HepG2 (cell line): ENCODE results near the gene ZNHIT6. TPM values are rescaled to one million over a fixed set of nuclear protein-coding genes. Genes with fewer than 3 reads are reported as not detected.

Experiments used
- ARID2 ChIP-seq: sonication (generic); formaldehyde crosslinking; IDR thresholded peaks from 2 replicates; pipeline ENCODE4 v1.8.1; 2022; ENCODE audit warnings: mild to moderate bottlenecking, missing genetic modification reagents, borderline replicate concordance
- ELF3 ChIP-seq: IDR thresholded peaks from 2 replicates; pipeline ENCODE4 v1.6.1; 2016; ENCODE audit warnings: missing genetic modification reagents, missing compliant biosample characterization
- HIVEP1 ChIP-seq: sonication (generic); formaldehyde crosslinking; IDR thresholded peaks from 2 replicates; pipeline ENCODE4 v1.4.0; 2020; ENCODE audit warnings: mild to moderate bottlenecking, missing genetic modification reagents
- IKZF1 ChIP-seq: fragments of 450-650 bp; IDR thresholded peaks from 2 replicates; pipeline ENCODE4 v1.7.1; 2016
- MIXL1 ChIP-seq: IDR thresholded peaks from 2 replicates; pipeline ENCODE4 v1.6.1; 2016
- NFRKB ChIP-seq: fragments of 450-650 bp; IDR thresholded peaks from 2 replicates; pipeline ENCODE4 v1.6.1; 2017
- PPARG ChIP-seq: conservative IDR thresholded peaks from 2 replicates; pipeline ENCODE4 v1.6.1; 2016; ENCODE audit warnings: missing biosample characterization, missing genetic modification reagents
- SNAI1 ChIP-seq: sonication (generic); formaldehyde crosslinking; IDR thresholded peaks from 2 replicates; pipeline ENCODE4 v1.5.0; 2020; ENCODE audit warnings: mild to moderate bottlenecking, missing genetic modification reagents, borderline replicate concordance
- ZNF543 ChIP-seq: sonication (generic); formaldehyde crosslinking; IDR thresholded peaks from 2 replicates; pipeline ENCODE4 v1.4.0; 2020; ENCODE audit warnings: mild to moderate bottlenecking, missing genetic modification reagents
- ZNF749 ChIP-seq: sonication (generic); formaldehyde crosslinking; IDR thresholded peaks from 2 replicates; pipeline ENCODE4 v1.8.0; 2022; ENCODE audit warnings: mild to moderate bottlenecking, missing genetic modification reagents, moderate library complexity, borderline replicate concordance
- polyA plus RNA-seq, 8 experiments: library from polyadenylated mRNA; depleted of rRNA in 3 of 8; stranded (reverse) in 7 of 8; unstranded in 1 of 8; fragments of >200 nt; fragmentation: Illumina TruSeq in 4 of 8; extraction: Trizol in 4 of 8; gene quantifications; 2 replicates each; pipeline versions ENCODE4 v1.2.1 to v1.2.3, GENCODE V29; 2011 to 2016; ENCODE audit warnings: low read depth in 4 of 8, missing spikeins in 1 of 8, mixed read lengths in 1 of 8; ENCODE audit not compliant: insufficient read depth in 1 of 8
- total RNA-seq, 5 experiments: library from RNA; depleted of rRNA; stranded (reverse); fragments of >200 nt; fragmentation: Illumina TruSeq; extraction: Trizol; gene quantifications; 2 replicates each; pipeline ENCODE4 v1.2.3, GENCODE V29; 2016; ENCODE audit warnings: low read depth in 1 of 5
- TF ChIP-seq, protein P1 (sequence below): sonication (generic); formaldehyde crosslinking; IDR thresholded peaks from 2 replicates; pipeline ENCODE4 v1.5.1; 2020; ENCODE audit warnings: missing genetic modification reagents, mild to moderate bottlenecking, borderline replicate concordance
- TF ChIP-seq, protein P2 (sequence below): sonication (generic); formaldehyde crosslinking; IDR thresholded peaks from 2 replicates; pipeline ENCODE4 v1.5.1; 2020; ENCODE audit warnings: mild to moderate bottlenecking, missing genetic modification reagents, moderate library complexity
- TF ChIP-seq, protein P3 (sequence below): sonication (generic); formaldehyde crosslinking; IDR thresholded peaks from 2 replicates; pipeline ENCODE4 v1.4.0; 2020; ENCODE audit warnings: low read depth, mild to moderate bottlenecking, missing genetic modification reagents
- TF ChIP-seq, protein P4 (sequence below): IDR thresholded peaks from 2 replicates; pipeline ENCODE4 v1.6.1; 2012; ENCODE audit warnings: low read depth, low read length, improper control_type of control experiment
- TF ChIP-seq, protein P5 (sequence below): sonication (generic); formaldehyde crosslinking; IDR thresholded peaks from 2 replicates; pipeline ENCODE4 v1.5.0; 2020; ENCODE audit warnings: mild to moderate bottlenecking, missing genetic modification reagents, borderline replicate concordance
- TF ChIP-seq, protein P6 (sequence below): sonication (generic); formaldehyde crosslinking; IDR thresholded peaks from 2 replicates; pipeline ENCODE4 v1.5.1; 2020; ENCODE audit warnings: missing genetic modification reagents, mild to moderate bottlenecking, borderline replicate concordance
- TF ChIP-seq, protein P7 (sequence below): sonication (generic); formaldehyde crosslinking; IDR thresholded peaks from 2 replicates; pipeline ENCODE4 v1.5.0; 2020; ENCODE audit warnings: missing genetic modification reagents

Gene ZNHIT6
- total and polyA plus RNA-seq, 2 of the 13 experiments (the other 11 are each of a cell fraction or from before 2014, with no cell fraction given): 6.0 to 15.2 TPM

DNA sequence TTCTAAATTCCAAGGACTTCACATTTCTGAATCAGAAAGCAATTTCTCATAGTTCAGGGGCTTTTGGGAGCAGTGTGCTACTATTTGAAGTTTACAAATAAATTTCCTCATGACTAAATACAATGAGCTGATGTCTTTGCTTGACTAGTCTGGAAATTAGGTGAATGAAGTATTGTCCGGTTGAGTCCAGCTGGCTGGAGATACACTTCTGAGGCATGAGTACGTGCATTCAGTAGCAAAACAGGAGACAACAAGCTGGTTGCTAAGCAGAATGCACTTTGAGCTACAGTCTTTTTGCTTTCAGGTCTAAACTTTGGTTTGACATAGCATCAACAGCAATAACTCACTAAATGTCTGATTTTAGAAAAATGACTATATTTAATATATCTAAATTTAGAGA, 27.1 kb downstream of the ZNHIT6 start (continued):
- TF ChIP-seq, protein P1, sequence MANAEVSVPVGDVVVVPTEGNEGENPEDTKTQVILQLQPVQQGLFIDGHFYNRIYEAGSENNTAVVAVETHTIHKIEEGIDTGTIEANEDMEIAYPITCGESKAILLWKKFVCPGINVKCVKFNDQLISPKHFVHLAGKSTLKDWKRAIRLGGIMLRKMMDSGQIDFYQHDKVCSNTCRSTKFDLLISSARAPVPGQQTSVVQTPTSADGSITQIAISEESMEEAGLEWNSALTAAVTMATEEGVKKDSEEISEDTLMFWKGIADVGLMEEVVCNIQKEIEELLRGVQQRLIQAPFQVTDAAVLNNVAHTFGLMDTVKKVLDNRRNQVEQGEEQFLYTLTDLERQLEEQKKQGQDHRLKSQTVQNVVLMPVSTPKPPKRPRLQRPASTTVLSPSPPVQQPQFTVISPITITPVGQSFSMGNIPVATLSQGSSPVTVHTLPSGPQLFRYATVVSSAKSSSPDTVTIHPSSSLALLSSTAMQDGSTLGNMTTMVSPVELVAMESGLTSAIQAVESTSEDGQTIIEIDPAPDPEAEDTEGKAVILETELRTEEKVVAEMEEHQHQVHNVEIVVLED (CRISPR knock-in tag): no peak
- TF ChIP-seq IKZF1: no peak
- TF ChIP-seq, protein P2, sequence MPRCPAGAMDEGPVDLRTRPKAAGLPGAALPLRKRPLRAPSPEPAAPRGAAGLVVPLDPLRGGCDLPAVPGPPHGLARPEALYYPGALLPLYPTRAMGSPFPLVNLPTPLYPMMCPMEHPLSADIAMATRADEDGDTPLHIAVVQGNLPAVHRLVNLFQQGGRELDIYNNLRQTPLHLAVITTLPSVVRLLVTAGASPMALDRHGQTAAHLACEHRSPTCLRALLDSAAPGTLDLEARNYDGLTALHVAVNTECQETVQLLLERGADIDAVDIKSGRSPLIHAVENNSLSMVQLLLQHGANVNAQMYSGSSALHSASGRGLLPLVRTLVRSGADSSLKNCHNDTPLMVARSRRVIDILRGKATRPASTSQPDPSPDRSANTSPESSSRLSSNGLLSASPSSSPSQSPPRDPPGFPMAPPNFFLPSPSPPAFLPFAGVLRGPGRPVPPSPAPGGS (CRISPR knock-in tag): no peak
- TF ChIP-seq PPARG (CRISPR knock-in tag): 0 out of 2 replicates have a peak, but pooled peaks have one; percentile 34
- TF ChIP-seq, protein P3, sequence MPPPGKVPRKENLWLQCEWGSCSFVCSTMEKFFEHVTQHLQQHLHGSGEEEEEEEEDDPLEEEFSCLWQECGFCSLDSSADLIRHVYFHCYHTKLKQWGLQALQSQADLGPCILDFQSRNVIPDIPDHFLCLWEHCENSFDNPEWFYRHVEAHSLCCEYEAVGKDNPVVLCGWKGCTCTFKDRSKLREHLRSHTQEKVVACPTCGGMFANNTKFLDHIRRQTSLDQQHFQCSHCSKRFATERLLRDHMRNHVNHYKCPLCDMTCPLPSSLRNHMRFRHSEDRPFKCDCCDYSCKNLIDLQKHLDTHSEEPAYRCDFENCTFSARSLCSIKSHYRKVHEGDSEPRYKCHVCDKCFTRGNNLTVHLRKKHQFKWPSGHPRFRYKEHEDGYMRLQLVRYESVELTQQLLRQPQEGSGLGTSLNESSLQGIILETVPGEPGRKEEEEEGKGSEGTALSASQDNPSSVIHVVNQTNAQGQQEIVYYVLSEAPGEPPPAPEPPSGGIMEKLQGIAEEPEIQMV (CRISPR knock-in tag): no peak
- TF ChIP-seq, protein P4, sequence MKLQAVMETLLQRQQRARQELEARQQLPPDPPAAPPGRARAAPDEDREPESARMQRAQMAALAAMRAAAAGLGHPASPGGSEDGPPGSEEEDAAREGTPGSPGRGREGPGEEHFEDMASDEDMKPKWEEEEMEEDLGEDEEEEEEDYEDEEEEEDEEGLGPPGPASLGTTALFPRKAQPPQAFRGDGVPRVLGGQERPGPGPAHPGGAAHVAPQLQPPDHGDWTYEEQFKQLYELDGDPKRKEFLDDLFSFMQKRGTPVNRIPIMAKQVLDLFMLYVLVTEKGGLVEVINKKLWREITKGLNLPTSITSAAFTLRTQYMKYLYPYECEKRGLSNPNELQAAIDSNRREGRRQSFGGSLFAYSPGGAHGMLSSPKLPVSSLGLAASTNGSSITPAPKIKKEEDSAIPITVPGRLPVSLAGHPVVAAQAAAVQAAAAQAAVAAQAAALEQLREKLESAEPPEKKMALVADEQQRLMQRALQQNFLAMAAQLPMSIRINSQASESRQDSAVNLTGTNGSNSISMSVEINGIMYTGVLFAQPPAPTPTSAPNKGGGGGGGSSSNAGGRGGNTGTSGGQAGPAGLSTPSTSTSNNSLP: peak; percentile 84; the same call in 1 of the 2 replicates
- TF ChIP-seq, protein P5, sequence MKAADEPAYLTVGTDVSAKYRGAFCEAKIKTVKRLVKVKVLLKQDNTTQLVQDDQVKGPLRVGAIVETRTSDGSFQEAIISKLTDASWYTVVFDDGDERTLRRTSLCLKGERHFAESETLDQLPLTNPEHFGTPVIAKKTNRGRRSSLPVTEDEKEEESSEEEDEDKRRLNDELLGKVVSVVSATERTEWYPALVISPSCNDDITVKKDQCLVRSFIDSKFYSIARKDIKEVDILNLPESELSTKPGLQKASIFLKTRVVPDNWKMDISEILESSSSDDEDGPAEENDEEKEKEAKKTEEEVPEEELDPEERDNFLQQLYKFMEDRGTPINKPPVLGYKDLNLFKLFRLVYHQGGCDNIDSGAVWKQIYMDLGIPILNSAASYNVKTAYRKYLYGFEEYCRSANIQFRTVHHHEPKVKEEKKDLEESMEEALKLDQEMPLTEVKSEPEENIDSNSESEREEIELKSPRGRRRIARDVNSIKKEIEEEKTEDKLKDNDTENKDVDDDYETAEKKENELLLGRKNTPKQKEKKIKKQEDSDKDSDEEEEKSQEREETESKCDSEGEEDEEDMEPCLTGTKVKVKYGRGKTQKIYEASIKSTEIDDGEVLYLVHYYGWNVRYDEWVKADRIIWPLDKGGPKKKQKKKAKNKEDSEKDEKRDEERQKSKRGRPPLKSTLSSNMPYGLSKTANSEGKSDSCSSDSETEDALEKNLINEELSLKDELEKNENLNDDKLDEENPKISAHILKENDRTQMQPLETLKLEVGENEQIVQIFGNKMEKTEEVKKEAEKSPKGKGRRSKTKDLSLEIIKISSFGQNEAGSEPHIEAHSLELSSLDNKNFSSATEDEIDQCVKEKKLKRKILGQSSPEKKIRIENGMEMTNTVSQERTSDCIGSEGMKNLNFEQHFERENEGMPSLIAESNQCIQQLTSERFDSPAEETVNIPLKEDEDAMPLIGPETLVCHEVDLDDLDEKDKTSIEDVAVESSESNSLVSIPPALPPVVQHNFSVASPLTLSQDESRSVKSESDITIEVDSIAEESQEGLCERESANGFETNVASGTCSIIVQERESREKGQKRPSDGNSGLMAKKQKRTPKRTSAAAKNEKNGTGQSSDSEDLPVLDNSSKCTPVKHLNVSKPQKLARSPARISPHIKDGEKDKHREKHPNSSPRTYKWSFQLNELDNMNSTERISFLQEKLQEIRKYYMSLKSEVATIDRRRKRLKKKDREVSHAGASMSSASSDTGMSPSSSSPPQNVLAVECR (CRISPR knock-in tag): no peak; the same call in 1 of the 2 replicates
- TF ChIP-seq ZNF543 (CRISPR knock-in tag): no peak
- no peak for TF ChIP-seq SNAI1 (CRISPR knock-in tag)
- TF ChIP-seq ARID2 (CRISPR knock-in tag): no peak
- TF ChIP-seq, protein P6, sequence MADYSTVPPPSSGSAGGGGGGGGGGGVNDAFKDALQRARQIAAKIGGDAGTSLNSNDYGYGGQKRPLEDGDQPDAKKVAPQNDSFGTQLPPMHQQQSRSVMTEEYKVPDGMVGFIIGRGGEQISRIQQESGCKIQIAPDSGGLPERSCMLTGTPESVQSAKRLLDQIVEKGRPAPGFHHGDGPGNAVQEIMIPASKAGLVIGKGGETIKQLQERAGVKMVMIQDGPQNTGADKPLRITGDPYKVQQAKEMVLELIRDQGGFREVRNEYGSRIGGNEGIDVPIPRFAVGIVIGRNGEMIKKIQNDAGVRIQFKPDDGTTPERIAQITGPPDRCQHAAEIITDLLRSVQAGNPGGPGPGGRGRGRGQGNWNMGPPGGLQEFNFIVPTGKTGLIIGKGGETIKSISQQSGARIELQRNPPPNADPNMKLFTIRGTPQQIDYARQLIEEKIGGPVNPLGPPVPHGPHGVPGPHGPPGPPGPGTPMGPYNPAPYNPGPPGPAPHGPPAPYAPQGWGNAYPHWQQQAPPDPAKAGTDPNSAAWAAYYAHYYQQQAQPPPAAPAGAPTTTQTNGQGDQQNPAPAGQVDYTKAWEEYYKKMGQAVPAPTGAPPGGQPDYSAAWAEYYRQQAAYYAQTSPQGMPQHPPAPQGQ: no peak
- no peak for TF ChIP-seq ZNF749 (CRISPR knock-in tag)
- peak; percentile 66; the same call in 1 of the 2 replicates for TF ChIP-seq MIXL1 (CRISPR knock-in tag)
- TF ChIP-seq HIVEP1 (CRISPR knock-in tag): no peak
- peak; percentile 81 for TF ChIP-seq ELF3 (CRISPR knock-in tag)
- TF ChIP-seq, protein P7, sequence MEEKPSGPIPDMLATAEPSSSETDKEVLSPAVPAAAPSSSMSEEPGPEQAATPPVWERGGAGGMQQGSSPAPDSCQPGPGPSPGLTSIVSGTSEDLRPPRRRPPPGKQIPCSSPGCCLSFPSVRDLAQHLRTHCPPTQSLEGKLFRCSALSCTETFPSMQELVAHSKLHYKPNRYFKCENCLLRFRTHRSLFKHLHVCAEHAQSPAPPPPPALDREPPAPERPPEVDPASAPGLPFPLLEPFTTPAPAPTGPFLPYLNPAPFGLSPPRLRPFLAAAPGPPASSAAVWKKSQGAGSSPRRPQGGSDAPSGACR: no peak
- no peak for TF ChIP-seq NFRKB
